ENCODE results near the gene NFATC4. TPM values are rescaled to one million over a fixed set of nuclear protein-coding genes. Genes with fewer than 3 reads are reported as not detected.
A peak's percentile ranks its signal among the peaks of the same experiment; 100 is the strongest.

Gene NFATC4
- total RNA-seq, 4 donors from 2014 or later, result 10.8 to 25.3 (median 12.2) TPM

DNA sequence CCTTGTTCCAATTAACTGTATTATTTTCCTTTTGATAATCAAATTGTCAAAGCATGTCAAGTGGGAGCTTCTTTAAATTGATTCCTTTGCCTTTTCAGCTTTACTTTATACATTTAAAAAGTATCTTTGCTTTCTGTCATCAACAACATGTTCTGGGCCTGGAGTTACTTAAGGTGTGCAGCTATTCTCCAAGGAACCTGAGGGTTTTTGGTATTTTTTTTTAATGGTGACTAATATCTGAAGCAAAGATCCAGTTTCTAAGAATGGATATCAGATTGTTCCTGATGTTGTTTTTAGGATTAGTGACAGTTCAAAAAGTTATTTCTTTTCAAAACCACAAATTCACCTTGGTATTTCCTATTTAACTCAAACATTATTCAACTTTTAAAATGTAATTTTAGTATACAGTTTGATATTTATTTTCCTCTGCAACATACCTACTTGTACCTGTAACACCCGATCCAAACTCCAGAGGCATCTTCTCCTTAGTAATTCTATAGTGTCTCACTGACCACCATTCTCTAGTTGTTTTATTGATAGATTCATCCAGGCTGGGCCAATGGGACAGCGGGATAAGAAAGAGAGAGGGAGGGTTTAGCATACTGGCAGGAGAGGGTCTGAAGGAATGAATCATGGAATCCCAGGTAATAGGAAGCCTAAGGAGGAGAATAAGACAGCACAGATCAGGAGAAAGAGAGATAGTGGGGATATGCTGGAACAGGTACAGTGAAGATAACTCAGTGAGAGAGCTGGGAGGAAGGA lies 58.3 kb downstream of the NFATC4 start:
- peaks cover 57% of the 10 kb centered on the region for H3K4me1 ChIP-seq

DNA sequence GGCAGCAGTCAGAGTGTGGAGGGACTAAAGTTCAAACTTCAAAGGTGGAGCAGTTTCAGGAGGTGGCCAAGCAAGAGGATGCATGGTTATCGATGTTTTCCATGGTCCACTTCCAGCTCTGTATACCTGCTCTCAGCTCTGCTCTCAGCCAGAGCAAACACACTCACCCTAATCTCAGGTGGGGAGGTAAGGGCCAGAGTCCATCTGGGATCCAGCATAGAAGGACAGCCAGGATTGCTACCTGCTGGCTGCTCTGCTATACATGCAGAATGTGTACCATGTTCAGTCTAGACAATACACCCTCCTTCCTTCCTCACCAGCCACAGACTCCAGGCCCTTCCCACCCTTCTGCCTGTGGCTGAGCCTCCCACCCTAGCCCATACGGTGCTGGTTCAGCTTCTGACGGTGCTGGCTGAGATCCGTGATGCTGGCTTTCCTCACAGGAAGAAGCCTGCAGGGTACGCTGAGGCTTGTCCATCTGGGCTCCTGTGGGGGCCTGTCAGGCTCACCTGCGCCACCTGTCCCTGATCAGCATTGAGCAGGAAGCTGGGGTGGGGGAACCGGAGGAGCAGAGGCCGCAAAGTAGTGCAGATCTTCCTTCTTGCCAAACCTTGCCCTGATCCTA lies 59.0 kb downstream of the NFATC4 start:
- 47% methylated on average over 6 of the region's 8 CpGs for WGBS
- no peaks in the 10 kb centered on the region for H3K9me3 ChIP-seq
- H3K27me3 ChIP-seq, result no peaks in the 10 kb centered on the region
- peaks cover 1% of the 10 kb centered on the region for H3K36me3 ChIP-seq
- DNase-seq (ENCODE audit: low spot score in 2 of 2), result peak in 1 of 2 donors; percentile 35
- no peak overlapping the region for H3K4me3 ChIP-seq
- H3K4me1 ChIP-seq, result peaks cover 64% of the 10 kb centered on the region
- TF ChIP-seq EP300 (IDR thresholded peaks at IDR 0.05) (no peak), POLR2AphosphoS5 (IDR thresholded peaks at IDR 0.05) (no peak), POLR2A (IDR thresholded peaks at IDR 0.05) (no peak)
- TF ChIP-seq, protein P1, sequence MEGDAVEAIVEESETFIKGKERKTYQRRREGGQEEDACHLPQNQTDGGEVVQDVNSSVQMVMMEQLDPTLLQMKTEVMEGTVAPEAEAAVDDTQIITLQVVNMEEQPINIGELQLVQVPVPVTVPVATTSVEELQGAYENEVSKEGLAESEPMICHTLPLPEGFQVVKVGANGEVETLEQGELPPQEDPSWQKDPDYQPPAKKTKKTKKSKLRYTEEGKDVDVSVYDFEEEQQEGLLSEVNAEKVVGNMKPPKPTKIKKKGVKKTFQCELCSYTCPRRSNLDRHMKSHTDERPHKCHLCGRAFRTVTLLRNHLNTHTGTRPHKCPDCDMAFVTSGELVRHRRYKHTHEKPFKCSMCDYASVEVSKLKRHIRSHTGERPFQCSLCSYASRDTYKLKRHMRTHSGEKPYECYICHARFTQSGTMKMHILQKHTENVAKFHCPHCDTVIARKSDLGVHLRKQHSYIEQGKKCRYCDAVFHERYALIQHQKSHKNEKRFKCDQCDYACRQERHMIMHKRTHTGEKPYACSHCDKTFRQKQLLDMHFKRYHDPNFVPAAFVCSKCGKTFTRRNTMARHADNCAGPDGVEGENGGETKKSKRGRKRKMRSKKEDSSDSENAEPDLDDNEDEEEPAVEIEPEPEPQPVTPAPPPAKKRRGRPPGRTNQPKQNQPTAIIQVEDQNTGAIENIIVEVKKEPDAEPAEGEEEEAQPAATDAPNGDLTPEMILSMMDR (IDR thresholded peaks at IDR 0.05), result no peak
- no peak overlapping the region for H3K27ac ChIP-seq

More for the DNA sequence above, 58.3 kb downstream of the NFATC4 start:
- no peaks in the 10 kb centered on the region for H3K36me3 ChIP-seq
- no peaks in the 10 kb centered on the region for H3K27me3 ChIP-seq
- DNase-seq (ENCODE audit: low spot score in 2 of 2), result no peak
- H3K27ac ChIP-seq, result no peak overlapping the region
- no peak overlapping the region for H3K4me3 ChIP-seq
- 85% methylated on average over 2 of the region's 2 CpGs for WGBS
- TF ChIP-seq POLR2A (IDR thresholded peaks at IDR 0.05), result no peak
- TF ChIP-seq POLR2AphosphoS5 (IDR thresholded peaks at IDR 0.05), result no peak
- TF ChIP-seq, protein P1 (IDR thresholded peaks at IDR 0.05), result no peak
- no peak for TF ChIP-seq EP300 (IDR thresholded peaks at IDR 0.05)
- H3K9me3 ChIP-seq, result no peaks in the 10 kb centered on the region

DNA sequence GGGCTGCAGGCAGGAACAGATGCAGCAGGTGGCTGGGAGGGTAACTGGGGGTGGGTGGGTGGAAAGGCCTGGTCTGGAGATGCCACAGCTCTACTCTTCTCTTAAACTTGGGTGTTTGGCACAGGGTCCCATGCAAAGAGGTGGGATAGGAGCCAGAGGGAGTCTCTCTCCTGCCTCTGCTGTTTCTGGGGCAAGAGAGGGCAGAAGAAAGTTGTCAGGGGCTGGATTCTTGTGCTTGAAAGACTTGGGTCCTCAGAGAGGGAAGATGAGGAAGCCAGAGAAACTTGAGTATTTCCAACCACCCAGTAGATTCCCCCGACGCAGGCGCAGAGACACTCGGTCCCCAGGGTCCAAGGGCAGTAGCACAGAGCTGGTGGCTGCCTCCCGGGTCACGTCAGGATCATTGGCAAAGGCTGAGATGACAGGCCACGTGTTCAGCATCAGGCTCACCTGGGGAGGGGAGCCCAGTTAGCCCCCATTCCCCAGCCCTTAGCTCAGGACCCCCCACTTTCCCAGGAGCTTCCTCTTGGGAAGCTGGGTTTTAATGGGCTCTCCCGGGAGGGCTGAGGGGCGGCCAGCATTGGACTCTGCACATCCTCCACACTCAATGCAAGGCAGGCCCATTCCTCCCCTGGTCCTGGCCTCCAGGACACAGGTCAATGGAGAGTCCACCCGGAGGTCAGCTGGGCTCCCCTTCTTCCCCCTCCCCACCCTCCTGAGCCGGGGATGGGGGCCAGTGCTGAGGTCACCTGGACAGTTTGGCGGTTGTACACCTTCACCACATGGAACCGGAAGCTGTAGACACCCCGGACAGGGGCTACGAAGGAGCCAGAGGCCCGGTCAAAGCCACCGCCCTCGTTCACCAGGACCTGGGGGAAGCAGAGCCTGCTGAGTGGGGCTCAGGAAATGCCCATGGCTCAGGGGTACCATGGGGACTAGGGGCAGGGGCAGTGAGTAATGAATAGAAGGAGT lies 59.8 kb downstream of the NFATC4 start:
- TF ChIP-seq, protein P1 (IDR thresholded peaks at IDR 0.05), result no peak
- TF ChIP-seq POLR2A (IDR thresholded peaks at IDR 0.05) (no peak), EP300 (IDR thresholded peaks at IDR 0.05) (no peak), POLR2AphosphoS5 (IDR thresholded peaks at IDR 0.05) (no peak)
- H3K4me1 ChIP-seq, result peaks cover 72% of the 10 kb centered on the region
- H3K4me3 ChIP-seq, result no peak overlapping the region
- peak in 1 of 2 donors; percentile 58 for DNase-seq (ENCODE audit: low spot score in 2 of 2)
- H3K36me3 ChIP-seq, result peaks cover 9% of the 10 kb centered on the region
- H3K27me3 ChIP-seq, result no peaks in the 10 kb centered on the region
- 87% methylated on average over 15 of the region's 18 CpGs for WGBS
- H3K9me3 ChIP-seq, result no peaks in the 10 kb centered on the region
- no peak overlapping the region for H3K27ac ChIP-seq

DNA sequence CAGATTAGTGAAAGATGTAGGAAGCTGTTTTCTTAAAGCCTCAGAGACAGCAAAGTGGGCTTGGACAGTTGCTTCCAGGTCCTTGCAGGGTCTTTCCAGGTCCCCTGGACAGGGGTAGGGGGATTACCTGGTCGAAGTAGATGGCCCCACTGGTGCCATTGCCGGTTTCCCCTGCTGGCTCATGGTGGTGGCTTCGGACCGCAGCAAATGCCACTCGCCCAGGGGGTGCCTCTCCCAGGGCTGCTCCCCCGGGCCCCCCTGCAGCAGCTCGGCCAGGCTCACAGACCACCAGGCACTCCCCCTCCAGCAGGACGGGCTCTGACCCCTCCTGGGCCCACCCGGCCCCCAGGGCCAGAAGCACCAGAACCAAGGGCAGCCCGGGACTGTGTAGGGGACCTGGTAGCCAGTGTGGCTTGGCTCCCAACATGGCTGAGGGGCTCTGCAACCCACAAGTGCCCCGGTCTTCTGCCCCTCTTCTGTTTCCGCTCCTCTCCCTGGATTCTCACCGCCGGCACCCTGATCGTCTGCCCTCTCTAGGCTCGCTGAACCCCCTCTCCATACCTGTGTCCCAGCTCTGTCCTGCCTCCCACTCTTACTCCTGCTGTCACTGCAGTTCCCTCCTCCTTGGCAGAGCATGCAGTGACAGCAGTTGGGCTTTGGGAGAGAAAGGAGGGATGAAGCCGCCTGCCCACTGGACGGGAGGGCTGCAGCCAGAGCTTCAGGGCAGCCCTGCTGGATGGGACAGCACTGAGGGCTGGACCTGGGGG lies 60.8 kb downstream of the NFATC4 start:
- peaks cover 75% of the 10 kb centered on the region for H3K4me1 ChIP-seq
- DNase-seq (ENCODE audit: low spot score in 2 of 2), result peak in 1 of 2 donors; percentile 65
- H3K27me3 ChIP-seq, result no peaks in the 10 kb centered on the region
- H3K36me3 ChIP-seq, result peaks cover 19% of the 10 kb centered on the region
- H3K4me3 ChIP-seq, result peak overlapping the region; percentile 87
- WGBS, result 85% methylated on average over 13 of the region's 18 CpGs
- TF ChIP-seq POLR2AphosphoS5 (IDR thresholded peaks at IDR 0.05) (no peak), EP300 (IDR thresholded peaks at IDR 0.05) (no peak), POLR2A (IDR thresholded peaks at IDR 0.05) (no peak)
- TF ChIP-seq, protein P1 (IDR thresholded peaks at IDR 0.05), result no peak
- H3K9me3 ChIP-seq, result no peaks in the 10 kb centered on the region
- peak overlapping the region; percentile 97 for H3K27ac ChIP-seq

Other genes starting within 250 kb of the NFATC4 start
- gene FITM1, start 237.5 kb upstream of the NFATC4 start, total RNA-seq, result 1 to 10 TPM in 3 of 4 donors, not detected in 1; 1.7 to 3.4 (median 2.3) TPM
- gene PSME1, start 232.0 kb upstream of the NFATC4 start, total RNA-seq, result 100 to 1,000 TPM in 2 of 4 donors, 10 to 100 TPM in 2; 72.3 to 113 (median 91.1) TPM
- 10 to 100 TPM; 10.9 to 22.0 (median 14.1) TPM for gene EMC9, start 226.6 kb upstream of the NFATC4 start, total RNA-seq
- 10 to 100 TPM; 39.3 to 75.2 (median 47.0) TPM for gene PSME2, start 221.6 kb upstream of the NFATC4 start, total RNA-seq
- gene RNF31, start 220.7 kb upstream of the NFATC4 start, total RNA-seq, result 10 to 100 TPM; 62.3 to 97.2 (median 70.6) TPM
- 10 to 100 TPM; 31.1 to 45.2 (median 37.5) TPM for gene IRF9, start 206.9 kb upstream of the NFATC4 start, total RNA-seq
- gene REC8, start 196.1 kb upstream of the NFATC4 start, total RNA-seq, result 10 to 100 TPM in 2 of 4 donors, 1 to 10 TPM in 2; 2.5 to 17.2 (median 10.2) TPM
- gene IPO4, start 179.4 kb upstream of the NFATC4 start, total RNA-seq, result 10 to 100 TPM; 43.0 to 90.5 (median 58.0) TPM
- gene TM9SF1, start 172.7 kb upstream of the NFATC4 start, total RNA-seq, result 10 to 100 TPM; 38.1 to 58.3 (median 53.4) TPM
- not detected for gene TSSK4, start 162.5 kb upstream of the NFATC4 start, total RNA-seq
- 10 to 100 TPM; 47.2 to 86.3 (median 63.6) TPM for gene CHMP4A, start 154.7 kb upstream of the NFATC4 start, total RNA-seq
- 10 to 100 TPM; 10.9 to 18.2 (median 11.5) TPM for gene MDP1, start 152.1 kb upstream of the NFATC4 start, total RNA-seq
- gene NEDD8, start 135.8 kb upstream of the NFATC4 start, total RNA-seq, result 100 to 1,000 TPM in 3 of 4 donors, 10 to 100 TPM in 1; 54.7 to 137 (median 104) TPM
- 10 to 100 TPM; 25.4 to 49.7 (median 47.8) TPM for gene GMPR2, start 135.3 kb upstream of the NFATC4 start, total RNA-seq
- 10 to 100 TPM; 43.0 to 61.0 (median 54.3) TPM for gene TINF2, start 125.6 kb upstream of the NFATC4 start, total RNA-seq
- 100 to 1,000 TPM; 127 to 144 (median 130) TPM for gene TGM1, start 105.0 kb upstream of the NFATC4 start, total RNA-seq
- gene RABGGTA, start 96.6 kb upstream of the NFATC4 start, total RNA-seq, result 10 to 100 TPM; 50.4 to 65.9 (median 53.1) TPM
- 100 to 1,000 TPM in 1 of 4 donors, 10 to 100 TPM in 3; 49.0 to 101 (median 82.1) TPM for gene DHRS1, start 68.4 kb upstream of the NFATC4 start, total RNA-seq
- 10 to 100 TPM; 19.8 to 31.2 (median 21.2) TPM for gene NOP9, start 68.3 kb upstream of the NFATC4 start, total RNA-seq
- gene CIDEB, start 60.2 kb upstream of the NFATC4 start, total RNA-seq, result 10 to 100 TPM; 23.4 to 32.7 (median 31.7) TPM
- 100 to 1,000 TPM; 131 to 184 (median 156) TPM for gene LTB4R2, start 58.0 kb upstream of the NFATC4 start, total RNA-seq
- gene LTB4R, start 56.7 kb upstream of the NFATC4 start, total RNA-seq, result 100 to 1,000 TPM in 2 of 4 donors, 10 to 100 TPM in 2; 83.1 to 137 (median 117) TPM
- gene ADCY4, start 33.1 kb upstream of the NFATC4 start, total RNA-seq, result 10 to 100 TPM in 2 of 4 donors, 1 to 10 TPM in 2; 3.9 to 33.2 (median 13.9) TPM
- gene RIPK3, start 28.2 kb upstream of the NFATC4 start, total RNA-seq, result 10 to 100 TPM in 2 of 4 donors, 1 to 10 TPM in 2; 6.8 to 13.7 (median 11.1) TPM
- 10 to 100 TPM; 18.5 to 43.6 (median 29.8) TPM for gene NYNRIN, start 30.8 kb downstream of the NFATC4 start, total RNA-seq
- 1 to 10 TPM in 1 of 4 donors, under 1 TPM in 2, not detected in 1; 0.30 to 2.6 (median 0.93) TPM for gene CBLN3, start 61.5 kb downstream of the NFATC4 start, total RNA-seq
- 100 to 1,000 TPM in 1 of 4 donors, 10 to 100 TPM in 3; 56.7 to 145 (median 84.3) TPM for gene KHNYN, start 61.8 kb downstream of the NFATC4 start, total RNA-seq
- gene SDR39U1, start 74.6 kb downstream of the NFATC4 start, total RNA-seq, result 10 to 100 TPM; 30.1 to 82.3 (median 38.6) TPM
- not detected for gene CMA1, start 140.1 kb downstream of the NFATC4 start, total RNA-seq
- 1 to 10 TPM in 1 of 4 donors, under 1 TPM in 1, not detected in 2; 0.89 to 4.5 TPM for gene CTSG, start 208.1 kb downstream of the NFATC4 start, total RNA-seq
- gene GZMH, start 241.5 kb downstream of the NFATC4 start, total RNA-seq, result not detected